ENCODE measurements around the gene C10orf53. TPM values are rescaled to one million over a fixed set of nuclear protein-coding genes. Genes with fewer than 3 reads are reported as not detected.

Gene C10orf53
- total RNA-seq, 2 experiments from 2014 or later = not detected

DNA sequence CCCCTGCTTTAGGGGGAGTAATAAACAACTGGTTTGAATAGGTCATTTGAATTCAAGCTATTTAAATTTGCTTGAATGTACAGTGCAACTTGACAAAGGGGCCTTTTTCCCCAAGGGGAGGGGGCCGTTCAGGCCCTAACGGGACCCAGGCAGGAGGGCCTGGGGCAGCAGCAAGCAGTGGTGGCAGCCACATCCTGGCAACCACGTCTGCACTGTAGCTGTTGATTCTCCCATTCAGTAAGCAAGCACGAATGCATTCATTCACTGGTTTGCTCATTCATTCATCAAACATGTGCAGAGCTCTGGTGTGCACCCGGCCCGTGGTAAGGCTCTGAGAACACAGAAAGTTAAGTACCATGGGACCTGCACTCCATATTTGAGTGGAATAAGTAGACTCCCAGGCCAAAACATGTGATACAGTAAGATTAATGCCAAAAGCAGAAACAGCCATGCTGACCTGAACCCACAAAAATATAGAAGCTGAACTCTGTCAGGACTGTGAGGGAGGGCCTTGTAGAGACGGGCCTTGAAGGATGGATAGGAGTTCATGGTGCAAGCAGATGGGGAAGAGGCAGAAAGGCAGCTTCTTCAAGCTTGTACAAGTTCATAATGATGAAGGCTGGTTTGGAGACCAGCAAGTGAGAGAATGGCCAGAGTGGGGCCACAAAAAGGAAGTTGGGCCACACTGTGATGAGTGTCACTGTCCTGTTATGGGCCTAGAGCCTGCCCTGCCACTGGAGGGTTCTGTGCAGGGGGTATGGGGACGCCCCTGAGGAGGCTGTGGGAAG, 29.3 kb upstream of the C10orf53 start:
- Mint-ChIP-seq H3K36me3 (no peaks in the 10 kb centered on the region), H3K9me3 (no peaks in the 10 kb centered on the region), H3K4me3 (no peak overlapping the region), H3K4me1 (peaks cover 12% of the 10 kb centered on the region), H3K27me3 (peaks cover 3% of the 10 kb centered on the region), H3K27ac (no peak overlapping the region)
- no peak for DNase-seq

DNA sequence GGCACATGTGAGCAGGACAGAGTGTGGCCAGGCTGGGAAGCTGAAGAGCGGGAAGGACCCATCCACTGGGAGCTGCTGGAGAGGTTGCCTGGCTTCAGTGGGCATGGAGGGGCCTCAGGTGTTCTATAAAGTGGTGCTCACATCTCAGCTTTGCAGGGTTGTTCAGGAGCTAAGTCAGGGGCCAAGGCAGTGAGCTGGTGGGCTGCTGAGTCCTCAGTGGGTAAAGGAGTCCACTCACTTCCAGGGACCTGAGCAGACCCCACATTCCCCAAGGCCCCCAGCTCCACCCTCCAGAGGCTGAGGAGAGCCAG, 28.8 kb upstream of the C10orf53 start:
- Mint-ChIP-seq H3K9me3 (no peaks in the 10 kb centered on the region), H3K4me3 (no peak overlapping the region), H3K36me3 (no peaks in the 10 kb centered on the region), H3K4me1 (peaks cover 12% of the 10 kb centered on the region), H3K27me3 (peaks cover 3% of the 10 kb centered on the region), H3K27ac (no peak overlapping the region)
- DNase-seq = no peak

DNA sequence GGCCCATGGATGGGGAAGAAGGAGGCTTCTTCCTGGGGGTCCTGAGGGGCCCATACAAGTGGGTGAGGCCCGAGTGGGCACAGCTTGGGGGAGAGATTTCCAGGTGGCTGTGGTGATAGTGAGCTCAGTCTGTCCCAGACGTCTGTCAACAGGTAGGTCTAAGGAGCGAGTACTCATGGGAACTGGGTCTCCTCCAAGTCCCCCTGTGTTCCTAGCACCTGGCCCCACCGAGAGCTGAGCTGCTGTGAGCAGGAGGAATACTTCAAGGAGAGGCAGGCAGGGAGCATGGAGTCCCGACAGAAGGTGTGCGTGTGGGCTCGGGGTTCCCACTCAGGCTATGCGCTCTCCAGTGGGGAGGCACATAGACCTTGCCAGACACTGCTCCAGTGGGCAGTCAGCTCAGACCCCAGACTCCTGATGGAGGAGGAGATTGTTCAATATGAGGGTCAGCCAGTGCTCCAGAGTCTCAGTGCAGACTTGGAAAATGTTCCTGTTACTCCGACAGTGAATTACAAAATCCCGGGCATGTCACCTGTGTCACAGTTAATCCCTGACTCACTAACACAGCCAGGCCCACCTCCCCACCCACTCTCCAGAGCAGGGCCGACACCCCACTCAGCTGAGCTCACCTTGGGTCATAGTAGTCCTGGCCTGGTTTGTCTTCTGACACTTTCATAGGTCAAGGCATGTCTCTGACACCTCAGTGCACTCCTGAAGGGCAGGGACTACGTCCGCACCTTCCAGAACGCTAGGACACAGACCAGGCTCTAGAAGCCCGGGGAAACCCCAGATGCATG, 28.2 kb upstream of the C10orf53 start:
- no peaks in the 10 kb centered on the region for H3K36me3 Mint-ChIP-seq
- no peaks in the 10 kb centered on the region for H3K9me3 Mint-ChIP-seq
- H3K27me3 Mint-ChIP-seq = peaks cover 3% of the 10 kb centered on the region
- H3K4me3 Mint-ChIP-seq = no peak overlapping the region
- DNase-seq = no peak
- no peak overlapping the region for H3K27ac Mint-ChIP-seq
- H3K4me1 Mint-ChIP-seq = peaks cover 12% of the 10 kb centered on the region

DNA sequence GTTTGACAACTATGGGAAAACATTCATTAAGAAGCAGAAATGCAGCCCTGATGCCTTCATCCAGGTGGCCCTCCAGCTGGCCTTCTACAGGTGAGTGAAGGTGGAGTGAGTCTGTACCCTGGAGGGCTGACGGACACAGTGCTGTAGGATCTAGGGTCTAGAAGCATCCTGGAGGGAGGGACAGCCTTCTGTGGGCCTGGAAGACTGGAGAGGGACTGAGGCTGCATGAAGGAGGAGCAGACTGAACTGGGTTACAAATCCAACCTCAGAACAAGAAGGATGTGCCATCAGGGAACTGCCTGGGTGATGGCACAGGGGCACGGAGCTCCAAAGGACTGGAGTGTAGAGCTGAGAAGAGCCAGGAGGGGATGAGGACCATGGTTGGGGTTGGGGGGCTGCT, 27.5 kb upstream of the C10orf53 start:
- Mint-ChIP-seq H3K36me3 (no peaks in the 10 kb centered on the region), H3K27me3 (peaks cover 8% of the 10 kb centered on the region), H3K9me3 (no peaks in the 10 kb centered on the region), H3K27ac (no peak overlapping the region), H3K4me1 (peaks cover 12% of the 10 kb centered on the region), H3K4me3 (no peak overlapping the region)
- no peak for DNase-seq

DNA sequence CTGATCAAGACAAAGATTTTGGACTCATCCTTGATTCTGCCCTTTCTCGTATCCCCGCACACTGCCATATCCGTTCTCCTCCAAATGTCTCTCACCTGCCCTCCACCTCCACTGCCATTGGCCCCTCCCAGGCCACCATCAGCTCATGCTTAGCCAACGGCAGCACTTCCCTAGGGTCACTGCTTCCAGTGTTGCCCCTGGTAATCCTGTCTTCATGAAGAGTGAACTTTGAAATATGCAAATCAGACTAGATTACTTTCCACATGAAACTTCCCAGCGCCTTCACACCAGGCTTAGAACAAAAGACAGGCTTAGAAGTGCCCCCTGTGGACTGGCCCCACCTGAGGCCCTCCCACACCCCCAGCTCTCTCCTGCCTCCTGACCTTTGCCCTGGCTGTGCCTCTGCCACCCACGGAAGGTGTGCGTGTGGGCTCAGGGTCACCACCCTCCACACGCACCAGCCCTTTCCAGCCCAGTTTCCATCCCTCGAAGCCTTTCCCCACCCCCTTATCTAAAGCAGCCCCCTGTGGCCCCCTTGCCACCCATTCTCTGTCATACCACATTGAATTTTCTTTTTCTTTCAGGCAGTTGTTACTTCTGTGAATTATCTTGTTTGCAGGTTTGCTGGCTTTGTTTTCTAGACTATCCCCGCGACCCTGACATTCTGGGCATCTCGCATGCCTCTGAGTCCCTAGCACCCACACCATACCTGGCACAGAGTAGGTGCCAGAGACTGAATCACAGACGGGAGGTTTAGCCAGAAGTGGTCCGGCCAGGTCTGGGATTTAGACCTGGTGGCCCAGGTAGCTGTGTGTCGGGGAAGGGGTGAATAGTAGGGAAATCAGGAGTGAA, 26.8 kb upstream of the C10orf53 start:
- no peaks in the 10 kb centered on the region for H3K36me3 Mint-ChIP-seq
- no peak for DNase-seq
- no peak overlapping the region for H3K4me3 Mint-ChIP-seq
- no peaks in the 10 kb centered on the region for H3K9me3 Mint-ChIP-seq
- peaks cover 8% of the 10 kb centered on the region for H3K27me3 Mint-ChIP-seq
- H3K4me1 Mint-ChIP-seq = peaks cover 12% of the 10 kb centered on the region
- H3K27ac Mint-ChIP-seq = no peak overlapping the region

GRCh38 chr10:49653273-49653929, 26.1 kb upstream of the C10orf53 start:
- no peak for DNase-seq
- H3K4me3 Mint-ChIP-seq = no peak overlapping the region
- no peak overlapping the region for H3K27ac Mint-ChIP-seq
- peaks cover 10% of the 10 kb centered on the region for H3K4me1 Mint-ChIP-seq
- H3K27me3 Mint-ChIP-seq = peaks cover 8% of the 10 kb centered on the region
- H3K9me3 Mint-ChIP-seq = no peaks in the 10 kb centered on the region
- no peaks in the 10 kb centered on the region for H3K36me3 Mint-ChIP-seq

GRCh38 chr10:49654036-49654693, 25.3 kb upstream of the C10orf53 start:
- no peak overlapping the region for H3K4me3 Mint-ChIP-seq
- H3K36me3 Mint-ChIP-seq = no peaks in the 10 kb centered on the region
- no peak overlapping the region for H3K27ac Mint-ChIP-seq
- no peak for DNase-seq
- H3K9me3 Mint-ChIP-seq = peaks cover 7% of the 10 kb centered on the region
- peaks cover 6% of the 10 kb centered on the region for H3K4me1 Mint-ChIP-seq
- H3K27me3 Mint-ChIP-seq = peaks cover 8% of the 10 kb centered on the region

- no peak overlapping the region for H3K27ac Mint-ChIP-seq
- H3K9me3 Mint-ChIP-seq = peaks cover 12% of the 10 kb centered on the region
- DNase-seq = no peak
- H3K27me3 Mint-ChIP-seq = peaks cover 8% of the 10 kb centered on the region
- no peaks in the 10 kb centered on the region for H3K4me1 Mint-ChIP-seq
- H3K4me3 Mint-ChIP-seq = no peak overlapping the region
- H3K36me3 Mint-ChIP-seq = no peaks in the 10 kb centered on the region
Measured at GRCh38 chr10:49655099-49655498, 24.4 kb upstream of the C10orf53 start.

DNA sequence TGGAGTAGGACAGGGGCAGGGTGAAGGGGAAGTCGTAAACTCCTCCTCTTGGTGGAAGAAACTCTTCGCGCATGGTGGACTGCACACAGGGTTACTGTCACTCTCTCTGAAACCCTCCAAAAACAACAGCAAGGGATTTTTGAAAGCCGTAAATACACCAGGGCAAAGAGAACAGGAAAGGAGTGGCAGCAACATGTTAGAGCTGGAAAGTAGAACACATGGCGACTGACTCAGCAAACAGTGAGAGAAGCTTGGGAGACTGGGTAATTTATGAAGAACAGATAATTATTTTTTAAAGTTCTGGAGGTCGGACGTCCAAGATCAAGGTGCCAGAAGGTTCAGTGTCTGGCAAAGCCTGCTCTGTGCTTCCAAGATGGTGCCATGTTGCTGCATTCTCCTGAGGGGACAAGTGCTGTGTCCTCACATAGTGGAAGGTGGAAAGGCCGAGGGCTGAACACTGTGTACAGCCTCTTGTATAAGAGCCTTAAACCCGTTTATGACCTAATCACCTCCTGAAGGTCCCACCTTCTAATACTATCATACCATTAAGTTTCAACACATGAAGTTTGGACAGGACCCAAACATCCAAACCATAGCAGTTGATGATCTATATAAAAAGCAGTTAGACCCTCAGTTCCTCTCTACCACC, 22.5 kb upstream of the C10orf53 start:
- Mint-ChIP-seq H3K4me3 (no peak overlapping the region), H3K27me3 (peaks cover 8% of the 10 kb centered on the region), H3K36me3 (no peaks in the 10 kb centered on the region), H3K9me3 (peaks cover 12% of the 10 kb centered on the region), H3K27ac (no peak overlapping the region), H3K4me1 (no peaks in the 10 kb centered on the region)
- DNase-seq = no peak

GRCh38 chr10:49657606-49658005, 21.8 kb upstream of the C10orf53 start:
- H3K27me3 Mint-ChIP-seq = peaks cover 8% of the 10 kb centered on the region
- H3K9me3 Mint-ChIP-seq = peaks cover 12% of the 10 kb centered on the region
- DNase-seq = no peak
- H3K36me3 Mint-ChIP-seq = no peaks in the 10 kb centered on the region
- no peak overlapping the region for H3K27ac Mint-ChIP-seq
- H3K4me3 Mint-ChIP-seq = no peak overlapping the region
- H3K4me1 Mint-ChIP-seq = no peaks in the 10 kb centered on the region

- Mint-ChIP-seq H3K4me3 (no peak overlapping the region), H3K9me3 (peaks cover 12% of the 10 kb centered on the region), H3K27ac (no peak overlapping the region), H3K4me1 (no peaks in the 10 kb centered on the region), H3K36me3 (no peaks in the 10 kb centered on the region), H3K27me3 (peaks cover 5% of the 10 kb centered on the region)
- no peak for DNase-seq
Measured at GRCh38 chr10:49661140-49661856, 18.2 kb upstream of the C10orf53 start.

GRCh38 chr10:49662169-49662830, 17.2 kb upstream of the C10orf53 start:
- Mint-ChIP-seq H3K4me1 (no peaks in the 10 kb centered on the region), H3K27ac (no peak overlapping the region), H3K27me3 (no peaks in the 10 kb centered on the region)

GRCh38 chr10:49663596-49663995, 15.9 kb upstream of the C10orf53 start:
- H3K27me3 Mint-ChIP-seq = no peaks in the 10 kb centered on the region
- no peak overlapping the region for H3K27ac Mint-ChIP-seq
- H3K4me1 Mint-ChIP-seq = no peaks in the 10 kb centered on the region
- no peak for DNase-seq
- no peaks in the 10 kb centered on the region for H3K36me3 Mint-ChIP-seq
- peaks cover 11% of the 10 kb centered on the region for H3K9me3 Mint-ChIP-seq
- no peak overlapping the region for H3K4me3 Mint-ChIP-seq

More at GRCh38 chr10:49662169-49662830, 17.2 kb upstream of the C10orf53 start:
- H3K9me3 Mint-ChIP-seq = peaks cover 12% of the 10 kb centered on the region
- DNase-seq = no peak
- no peak overlapping the region for H3K4me3 Mint-ChIP-seq
- no peaks in the 10 kb centered on the region for H3K36me3 Mint-ChIP-seq

All from activated naive CD8-positive, alpha-beta T cell treated with anti-CD3 and anti-CD28 coated beads for 36 hours (primary cell).